AG09309 (cell line): Measurements from ENCODE around the gene DDR2.

ENCODE experiments used
- DNase-seq: peaks from one replicate; pipeline ENCODE4 v3.0.0-alpha.2; 2010; ENCODE audit warnings: low read depth
- H3K4me3 ChIP-seq: 2 replicates; pipeline ENCODE4 v1.5.1; 2011; ENCODE audit warnings: mild to moderate bottlenecking, low read depth, low read length, moderate library complexity; ENCODE audit not compliant: control insufficient read depth
- CTCF ChIP-seq: IDR thresholded peaks from 2 replicates; pipeline ENCODE4 v1.5.1; 2011; ENCODE audit warnings: mild to moderate bottlenecking, low read depth, low read length, inconsistent platforms; ENCODE audit not compliant: insufficient read depth, control insufficient read depth; ENCODE audit errors: missing control alignments

The DDR2 gene

GRCh38 chr1:162822391-162823200, 190.3 kb downstream of the DDR2 start:
- H3K4me3 ChIP-seq = peak overlapping the region; percentile 11
- DNase-seq = no peak
- TF ChIP-seq CTCF = no peak

- DNase-seq = no peak
- no peak overlapping the region for H3K4me3 ChIP-seq
- TF ChIP-seq CTCF = no peak
These were observed 191.0 kb downstream of the DDR2 start for GRCh38 chr1:162823231-162823630.

- no peak overlapping the region for H3K4me3 ChIP-seq
- no peak for TF ChIP-seq CTCF
- DNase-seq = no peak
These were observed 191.7 kb downstream of the DDR2 start for GRCh38 chr1:162823771-162824525.

- TF ChIP-seq CTCF = no peak
- DNase-seq = no peak
- H3K4me3 ChIP-seq = no peak overlapping the region
These were observed 197.0 kb downstream of the DDR2 start for GRCh38 chr1:162829268-162829667.

- DNase-seq = no peak
- no peak overlapping the region for H3K4me3 ChIP-seq
- no peak for TF ChIP-seq CTCF
These were observed 200.2 kb downstream of the DDR2 start for GRCh38 chr1:162832470-162832869.

- H3K4me3 ChIP-seq = no peak overlapping the region
- no peak for DNase-seq
- no peak for TF ChIP-seq CTCF
These were observed 203.1 kb downstream of the DDR2 start for GRCh38 chr1:162835157-162835899.
